GM20000 (cell line): ENCODE data around the gene MUC7.

ENCODE experiments used
- DNase-seq: peaks from one replicate; pipeline ENCODE4 v3.0.0; 2012; ENCODE audit warnings: low spot score
- CTCF ChIP-seq: IDR thresholded peaks from 2 replicates; pipeline ENCODE4 v1.5.1; 2012; ENCODE audit warnings: mild to moderate bottlenecking, control low read depth; ENCODE audit errors: extremely low read depth, missing control alignments

The MUC7 gene

GRCh38 chr4:70508801-70509200 is 36.8 kb downstream of the MUC7 start:
- no peak for DNase-seq
- no peak for TF ChIP-seq CTCF

DNA sequence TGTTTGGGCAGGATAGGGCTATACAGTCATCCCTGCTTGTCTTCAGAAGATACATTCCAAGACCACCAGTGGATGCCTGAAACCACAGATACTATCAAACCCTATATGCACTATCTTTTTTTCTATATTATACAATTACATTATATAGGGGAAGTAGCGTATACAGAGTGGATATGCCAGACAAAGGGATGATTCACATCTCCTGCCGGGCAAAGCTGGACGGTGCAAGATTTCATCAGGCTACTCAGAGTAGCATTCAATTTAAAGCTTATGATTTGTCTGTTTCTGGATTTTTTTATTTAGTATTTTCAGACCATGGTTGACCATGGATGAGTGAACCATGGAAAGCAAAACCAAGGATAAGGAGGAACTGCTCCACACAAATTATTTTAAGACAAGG is 39.4 kb downstream of the MUC7 start:
- DNase-seq, result no peak
- TF ChIP-seq CTCF, result no peak

DNA sequence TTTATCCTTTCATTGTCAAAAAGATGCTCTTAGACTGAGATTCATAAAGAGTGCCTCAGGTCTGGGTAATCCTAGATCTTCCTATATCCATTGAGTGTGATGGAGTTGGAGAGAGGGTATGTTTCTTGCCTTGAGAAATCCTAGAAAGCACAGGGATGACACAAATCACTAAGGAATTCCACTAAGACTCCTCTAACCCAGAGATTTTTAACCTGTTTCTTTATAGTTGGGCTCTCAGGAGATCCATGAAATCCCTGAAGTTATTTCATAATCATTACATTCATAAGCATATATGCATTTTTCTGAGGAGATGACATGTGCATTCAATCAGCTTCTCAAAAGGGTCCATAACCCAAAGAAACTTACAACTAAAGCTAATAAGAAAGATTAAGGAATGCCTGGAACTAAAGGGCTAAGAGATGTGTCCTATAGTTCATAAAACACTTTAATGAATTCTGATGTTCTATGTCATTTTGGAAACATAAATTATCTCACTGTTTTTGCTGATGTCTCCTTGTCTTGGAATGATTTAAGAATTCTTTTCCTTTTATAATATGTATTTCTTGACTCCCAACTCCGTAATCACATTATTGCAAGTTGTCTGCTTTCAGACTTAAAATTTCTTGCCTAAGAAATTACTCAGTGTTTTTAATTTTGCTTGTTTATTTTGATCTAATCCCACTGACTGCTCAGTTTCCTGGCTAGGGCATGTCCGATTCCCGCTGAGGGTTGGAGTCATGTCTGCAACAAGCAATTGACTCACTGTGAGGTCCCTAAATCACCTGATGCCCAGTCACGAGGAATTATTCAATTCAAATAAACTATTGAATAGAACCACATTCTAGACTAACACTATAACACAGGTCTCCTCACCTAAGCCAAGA is 43.6 kb downstream of the MUC7 start:
- DNase-seq, result no peak
- no peak for TF ChIP-seq CTCF

DNA sequence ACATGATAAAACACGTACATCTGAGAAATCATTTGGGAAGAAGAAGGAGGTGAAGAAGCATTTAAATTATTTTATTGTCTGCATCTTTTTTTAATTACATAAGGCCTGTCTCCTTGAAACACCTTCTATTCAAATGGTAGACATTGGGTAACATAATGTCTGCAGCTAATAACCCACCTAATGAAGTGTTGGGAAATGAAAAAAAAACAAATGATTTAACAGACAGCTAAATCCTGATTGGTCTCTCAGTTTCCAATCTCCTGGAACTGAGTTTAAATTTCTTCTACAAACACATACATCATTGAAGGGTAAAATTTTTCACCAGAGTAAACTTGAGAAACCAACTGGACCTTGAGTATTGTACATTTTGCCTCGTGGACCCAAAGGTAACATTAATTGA is 46.3 kb downstream of the MUC7 start, which contains the start of gene AMTN:
Gene AMTN, plus strand, starts transcription at position 301 of the 400 bp plus-strand sequence. CDS start 209 bp downstream, outside the sequence.
- DNase-seq, result no peak
- TF ChIP-seq CTCF, result no peak

- no peak for TF ChIP-seq CTCF
- DNase-seq, result no peak
These were observed 46.7 kb downstream of the MUC7 start for GRCh38 chr4:70518716-70519115.

- TF ChIP-seq CTCF, result no peak
- no peak for DNase-seq
These were observed 50.6 kb downstream of the MUC7 start for GRCh38 chr4:70522626-70523025.

DNA sequence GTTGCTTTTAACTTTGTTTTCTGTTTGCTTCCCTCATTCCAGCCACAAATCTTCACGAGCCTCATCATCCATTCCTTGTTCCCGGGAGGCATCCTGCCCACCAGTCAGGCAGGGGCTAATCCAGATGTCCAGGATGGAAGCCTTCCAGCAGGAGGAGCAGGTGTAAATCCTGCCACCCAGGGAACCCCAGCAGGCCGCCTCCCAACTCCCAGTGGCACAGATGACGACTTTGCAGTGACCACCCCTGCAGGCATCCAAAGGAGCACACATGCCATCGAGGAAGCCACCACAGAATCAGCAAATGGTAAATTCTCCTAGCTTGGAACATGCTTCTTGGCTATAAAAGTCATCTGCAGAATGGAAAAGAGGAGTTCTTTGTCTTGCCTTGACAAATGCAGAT is 59.0 kb downstream of the MUC7 start:
- DNase-seq, result no peak
- no peak for TF ChIP-seq CTCF
